Measurements from ENCODE around the gene SLCO6A1. TPM values are rescaled to one million over a fixed set of nuclear protein-coding genes. Genes with fewer than 3 reads are reported as not detected.

The SLCO6A1 gene
- total RNA-seq, 6 experiments from 2014 or later = not detected

GRCh38 chr5:102385365-102385764 is 113.4 kb downstream of the SLCO6A1 start:
- 46% methylated on average over 1 of the region's 1 CpG for WGBS (ENCODE audit: insufficient coverage, low coverage, low lambda C conversion rate, missing lambda C conversion rate)
- intact Hi-C loops (cut with DNase I) = no loop called here

GRCh38 chr5:102380174-102380573 is 118.6 kb downstream of the SLCO6A1 start:
- Histone ChIP-seq H3K4me3 (no peak overlapping the region), H3K27ac (no peak overlapping the region), H3K36me3 (no peaks in the 10 kb centered on the region), H3K4me1 (no peaks in the 10 kb centered on the region), H3K27me3 (no peaks in the 10 kb centered on the region), H3K9me3 (no peaks in the 10 kb centered on the region)
- TF ChIP-seq POLR2A (IDR thresholded peaks at IDR 0.05) (no peak), CTCF (IDR thresholded peaks at IDR 0.05) (no peak)
- DNase-seq (no peak), ATAC-seq (no peak)
- intact Hi-C loops (cut with DNase I) = no loop called here

More at GRCh38 chr5:102385365-102385764, 113.4 kb downstream of the SLCO6A1 start:
- DNase-seq = no peak
- TF ChIP-seq CTCF (IDR thresholded peaks at IDR 0.05) (no peak), POLR2A (IDR thresholded peaks at IDR 0.05) (no peak)
- no peaks in the 10 kb centered on the region for H3K9me3 ChIP-seq
- H3K36me3 ChIP-seq = no peaks in the 10 kb centered on the region
- H3K4me3 ChIP-seq = no peak overlapping the region
- no peak overlapping the region for H3K27ac ChIP-seq
- no peak for ATAC-seq
- H3K27me3 ChIP-seq = no peaks in the 10 kb centered on the region
- H3K4me1 ChIP-seq = no peaks in the 10 kb centered on the region

GRCh38 chr5:102375876-102376275 is 122.9 kb downstream of the SLCO6A1 start:
- DNase-seq = no peak
- no peaks in the 10 kb centered on the region for H3K36me3 ChIP-seq
- H3K9me3 ChIP-seq = no peaks in the 10 kb centered on the region
- no peaks in the 10 kb centered on the region for H3K4me1 ChIP-seq
- TF ChIP-seq CTCF (IDR thresholded peaks at IDR 0.05) = no peak
- no peak for TF ChIP-seq POLR2A (IDR thresholded peaks at IDR 0.05)
- WGBS (ENCODE audit: insufficient coverage, low coverage, low lambda C conversion rate, missing lambda C conversion rate) = 60% methylated on average over 2 of the region's 2 CpGs
- intact Hi-C loops (cut with DNase I) = no loop called here
- no peak overlapping the region for H3K27ac ChIP-seq
- no peak overlapping the region for H3K4me3 ChIP-seq
- no peak for ATAC-seq
- H3K27me3 ChIP-seq = no peaks in the 10 kb centered on the region

GRCh38 chr5:102375272-102375671 is 123.5 kb downstream of the SLCO6A1 start:
- H3K36me3 ChIP-seq = no peaks in the 10 kb centered on the region
- H3K27ac ChIP-seq = no peak overlapping the region
- no peaks in the 10 kb centered on the region for H3K4me1 ChIP-seq
- no peak overlapping the region for H3K4me3 ChIP-seq
- no peaks in the 10 kb centered on the region for H3K27me3 ChIP-seq
- TF ChIP-seq CTCF (IDR thresholded peaks at IDR 0.05) (no peak), POLR2A (IDR thresholded peaks at IDR 0.05) (no peak)
- DNase-seq = no peak
- no peak for ATAC-seq
- intact Hi-C loops (cut with DNase I) = no loop called here
- 19% methylated on average over 1 of the region's 1 CpG for WGBS (ENCODE audit: insufficient coverage, low coverage, low lambda C conversion rate, missing lambda C conversion rate)
- H3K9me3 ChIP-seq = no peaks in the 10 kb centered on the region

GRCh38 chr5:102368392-102368791 is 130.4 kb downstream of the SLCO6A1 start:
- Histone ChIP-seq H3K4me3 (no peak overlapping the region), H3K9me3 (no peaks in the 10 kb centered on the region), H3K36me3 (no peaks in the 10 kb centered on the region), H3K4me1 (no peaks in the 10 kb centered on the region), H3K27ac (no peak overlapping the region), H3K27me3 (no peaks in the 10 kb centered on the region)
- ATAC-seq (no peak), DNase-seq (no peak)
- intact Hi-C loops (cut with DNase I) = no loop called here
- no peak for TF ChIP-seq POLR2A (IDR thresholded peaks at IDR 0.05)
- TF ChIP-seq CTCF (IDR thresholded peaks at IDR 0.05) = no peak

Measured in right lobe of liver (tissue), 6 donors.